Fibroblast of skin of right biceps (primary cell): ENCODE data around the gene PLEKHH3.
"Not testable (repeated sequence)": the region's sequence is repeated elsewhere in the genome, so short reads cannot be mapped to it uniquely, and the experiment has no call there.

Experiments used
- DNase-seq: peaks from one replicate; pipeline ENCODE4 v3.0.0-alpha.2; 2013

The PLEKHH3 gene

DNA sequence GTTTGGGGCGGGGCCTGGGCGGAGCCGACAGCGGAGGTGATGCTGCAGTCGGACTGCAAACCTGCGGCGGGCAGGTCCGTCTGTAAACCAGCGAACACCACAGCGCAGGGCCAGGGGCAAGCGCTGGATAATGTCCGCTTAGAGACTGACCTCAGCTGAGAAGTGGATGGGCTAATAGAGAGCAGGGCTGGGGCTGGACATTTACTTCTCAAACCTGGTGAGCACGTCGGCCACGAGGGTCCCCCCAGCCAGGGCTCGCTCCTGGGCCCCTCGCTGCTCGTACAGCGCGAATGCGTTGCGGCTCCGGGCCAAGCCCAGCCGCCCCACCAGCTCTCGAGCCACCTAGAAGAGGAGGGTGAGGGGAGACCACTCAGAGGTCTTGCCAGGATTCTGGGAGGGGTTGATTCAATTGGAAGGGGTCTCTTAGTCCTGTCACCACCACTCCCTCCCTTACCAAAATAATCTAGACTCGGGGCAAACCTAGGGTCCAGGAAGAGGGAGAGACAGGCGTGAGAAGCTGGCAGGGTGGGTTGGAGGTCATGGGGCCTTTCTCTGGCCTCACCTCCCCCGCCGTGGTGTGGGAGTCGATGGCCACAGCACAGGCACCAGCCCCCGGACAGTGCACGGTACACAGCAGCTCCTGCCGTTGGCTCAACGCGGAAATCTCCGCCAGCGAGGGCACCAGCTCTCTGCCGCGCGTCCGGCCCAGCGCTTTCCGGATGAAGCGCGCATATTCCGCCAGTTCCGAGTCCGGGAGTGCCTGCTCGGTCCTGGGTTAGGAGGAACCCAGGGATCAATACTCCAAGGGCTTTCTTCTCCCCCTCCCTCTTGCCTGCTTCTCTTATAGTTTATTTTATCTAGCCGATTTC is 5.8 kb downstream of the PLEKHH3 start:
- no peak for DNase-seq

DNA sequence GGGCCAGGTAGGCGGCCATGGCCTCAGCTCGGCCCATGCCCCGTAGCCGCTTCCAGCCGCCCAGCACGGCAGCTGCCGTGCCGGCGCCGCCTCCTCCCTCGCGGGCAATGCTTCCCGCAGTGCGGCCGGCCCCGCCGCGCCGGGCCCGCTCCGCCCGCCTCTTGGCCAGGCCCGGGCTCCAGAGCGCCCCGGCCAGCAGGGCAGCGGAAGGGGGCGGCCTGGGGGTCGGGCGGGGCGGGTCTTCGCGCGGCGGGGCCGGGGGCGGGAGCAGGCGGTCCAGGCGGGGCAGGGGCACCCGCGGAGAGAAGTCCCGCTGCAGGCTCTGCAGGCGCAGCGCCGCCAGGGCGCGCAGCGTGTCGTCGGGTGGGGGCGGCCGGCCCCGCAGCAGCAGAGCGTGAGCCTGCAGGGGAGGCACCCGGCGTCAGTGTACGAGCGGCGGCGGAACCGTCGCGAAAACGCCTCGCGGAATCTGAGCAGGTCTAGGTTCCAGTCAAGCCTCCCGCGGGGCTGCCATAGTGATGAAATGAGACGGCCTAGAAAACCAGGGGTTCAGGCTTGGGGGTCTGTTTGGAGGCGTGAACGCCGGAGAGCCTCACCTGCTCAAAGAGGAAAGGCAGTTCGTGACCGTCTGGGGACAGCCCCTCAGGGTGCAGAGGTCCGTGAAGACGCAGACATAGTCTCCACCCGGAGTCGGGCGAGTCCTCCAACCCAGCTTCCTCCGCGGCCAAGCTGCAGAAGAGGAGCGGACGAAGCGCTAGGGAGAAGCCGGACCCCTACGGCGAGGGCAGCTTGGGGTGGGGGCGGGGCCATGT is 6.6 kb downstream of the PLEKHH3 start:
- no peak for DNase-seq

DNA sequence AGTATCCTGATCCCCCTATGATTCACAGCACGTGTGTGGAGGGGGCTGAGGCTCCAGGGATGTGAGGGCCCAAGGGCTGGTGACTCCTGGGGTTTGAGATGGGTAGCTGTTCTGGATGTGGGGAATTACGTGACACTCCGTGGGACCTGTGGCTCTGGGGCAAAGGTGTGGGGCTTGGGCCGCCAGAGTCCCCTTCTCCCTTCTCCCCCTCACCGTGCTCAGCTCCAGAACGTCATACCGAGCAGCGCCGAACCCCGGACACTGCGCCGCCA is 7.2 kb downstream of the PLEKHH3 start:
- no peak for DNase-seq

- peak; percentile 58 for DNase-seq
These were observed 9.5 kb downstream of the PLEKHH3 start for GRCh38 chr17:42667088-42667951.

DNA sequence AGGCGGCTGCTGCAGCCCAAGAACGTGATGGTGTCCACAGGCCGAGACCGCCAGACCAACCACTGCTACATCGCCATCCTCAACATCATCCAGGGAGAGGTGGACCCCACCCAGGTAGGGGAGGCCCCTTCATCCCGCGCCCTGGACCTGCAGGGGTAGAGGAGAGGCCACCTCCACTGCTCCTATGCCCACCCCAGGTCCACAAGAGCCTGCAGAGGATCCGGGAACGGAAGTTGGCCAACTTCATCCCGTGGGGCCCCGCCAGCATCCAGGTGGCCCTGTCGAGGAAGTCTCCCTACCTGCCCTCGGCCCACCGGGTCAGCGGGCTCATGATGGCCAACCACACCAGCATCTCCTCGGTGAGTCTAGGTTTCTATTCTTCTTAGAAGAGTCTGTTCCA is 10.7 kb downstream of the PLEKHH3 start:
- not testable (repeated sequence) for DNase-seq

- no peak for DNase-seq
These were observed 11.2 kb downstream of the PLEKHH3 start for GRCh38 chr17:42665581-42666001.

DNA sequence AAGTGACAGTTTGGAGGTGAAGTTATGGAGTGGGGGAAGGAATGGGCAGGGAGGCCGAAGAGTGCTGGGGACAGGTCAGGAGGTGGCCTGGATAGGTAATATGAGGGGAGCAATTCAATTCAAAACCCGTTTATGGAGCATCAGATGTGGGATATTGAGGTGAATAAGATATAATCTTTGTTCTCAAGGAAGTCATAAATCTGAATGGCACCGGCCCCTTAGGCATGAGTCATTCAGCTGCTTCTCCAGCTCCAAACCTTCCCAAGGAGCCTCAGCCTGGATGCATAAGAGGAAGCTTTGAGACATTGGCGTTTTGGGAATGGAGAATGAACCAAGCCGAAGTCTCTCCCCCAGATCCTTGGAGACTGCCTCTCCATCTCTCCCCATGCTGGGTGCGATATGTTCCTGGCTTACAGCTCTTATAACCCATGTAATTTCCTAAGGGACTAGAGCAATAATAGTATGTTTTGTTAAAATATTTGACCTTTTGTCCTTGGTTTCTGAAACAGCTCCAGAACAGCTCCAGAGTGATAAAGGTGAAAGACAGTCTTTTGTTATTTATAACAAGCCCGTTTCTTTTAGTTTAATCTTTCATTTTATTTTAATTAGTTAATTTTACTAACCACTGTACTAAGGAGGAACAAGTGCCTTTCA is 16.0 kb downstream of the PLEKHH3 start:
- DNase-seq: peak; percentile 83

GRCh38 chr17:42659932-42660274 is 16.9 kb downstream of the PLEKHH3 start:
- not testable (repeated sequence) for DNase-seq

- peak; percentile 91 for DNase-seq
These were observed 17.5 kb downstream of the PLEKHH3 start, which contains the start of gene TUBG2 for GRCh38 chr17:42659079-42659931. Gene TUBG2, plus strand, starts transcription at chr17:42659284. Its CDS starts 220 bp downstream, at chr17:42659504.

DNA sequence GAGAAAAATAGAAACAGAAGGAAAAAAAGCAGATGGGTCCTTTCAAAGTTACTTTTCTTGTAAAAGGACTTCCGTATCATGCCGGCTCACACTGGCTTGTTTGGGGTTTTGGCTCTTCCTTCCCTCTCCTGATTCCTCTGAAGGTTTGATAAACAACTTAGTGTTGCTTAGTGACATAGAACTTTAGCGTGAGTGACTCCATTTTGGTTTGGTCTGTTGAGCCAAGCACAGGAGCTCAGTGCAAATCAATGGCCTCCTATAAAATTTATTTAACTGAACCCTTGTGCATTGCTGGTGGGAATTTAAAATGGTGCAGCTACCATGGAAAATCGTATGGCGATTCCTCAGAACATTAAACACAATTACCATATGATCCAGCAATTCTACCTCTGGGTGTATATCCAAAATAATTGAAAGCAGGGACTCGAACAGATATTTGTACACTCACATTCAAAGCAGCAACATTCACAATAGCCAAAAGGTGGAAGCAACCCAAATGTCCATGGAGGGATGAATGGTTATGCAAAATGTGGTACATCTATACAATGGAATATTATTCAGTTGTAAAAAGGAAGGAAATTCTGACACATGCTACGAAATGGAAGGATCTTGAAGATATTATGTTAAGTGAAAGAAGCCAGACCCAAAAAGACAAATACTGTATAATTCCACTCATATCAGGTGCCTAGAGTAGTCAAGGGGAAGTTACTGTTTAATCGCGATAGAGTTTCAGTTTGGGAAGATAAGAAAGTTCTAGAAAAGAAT is 18.8 kb downstream of the PLEKHH3 start:
- no peak for DNase-seq

- peak; percentile 81 for DNase-seq
These were observed 21.3 kb downstream of the PLEKHH3 start for GRCh38 chr17:42655528-42655927.

DNA sequence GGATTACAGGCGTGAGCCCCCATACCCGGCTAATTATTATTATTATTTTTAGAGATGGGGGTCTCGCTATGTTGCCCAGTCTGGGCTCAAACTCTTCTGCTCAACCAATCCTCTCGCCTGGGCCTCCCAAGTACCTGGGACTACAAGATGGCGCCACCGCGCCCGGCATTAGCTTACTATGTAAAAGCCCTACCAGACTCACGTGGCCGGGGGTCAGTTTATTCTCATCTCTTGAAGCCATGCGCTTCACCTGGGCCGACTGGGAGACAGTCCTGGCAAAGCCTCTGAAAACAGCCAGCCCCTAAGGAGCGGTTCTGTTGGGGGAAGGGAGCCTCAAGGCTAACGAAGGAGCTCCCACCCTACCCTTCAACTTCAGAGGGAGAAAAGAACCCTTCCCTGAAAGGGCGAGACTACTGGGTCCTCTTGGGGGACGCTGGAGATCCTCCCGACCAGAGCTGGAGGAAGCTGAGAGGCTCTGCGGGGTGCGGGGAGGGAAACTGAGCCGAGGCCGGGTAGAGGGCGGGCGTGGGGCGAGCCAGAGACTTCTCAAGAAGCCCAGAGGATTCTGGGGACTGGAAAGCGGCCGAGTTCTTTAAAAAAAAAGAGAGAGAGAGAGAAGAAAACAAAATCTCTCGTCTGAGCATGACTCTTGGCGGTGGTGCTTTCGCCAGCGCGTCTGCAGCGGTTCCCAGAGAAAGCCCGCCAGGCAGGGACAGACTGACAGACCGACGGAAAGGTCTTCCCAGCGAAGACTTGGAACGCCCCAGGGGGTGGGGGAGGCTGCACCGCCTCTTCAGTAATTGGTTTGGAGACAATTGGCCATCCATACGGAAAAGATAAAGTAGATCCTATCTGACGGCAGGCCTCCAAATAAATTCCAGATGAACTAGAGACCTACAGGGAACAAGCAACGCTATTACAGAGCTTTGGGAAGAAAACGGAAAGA is 23.3 kb downstream of the PLEKHH3 start:
- DNase-seq: peak; percentile 85

- no peak for DNase-seq
These were observed 25.4 kb downstream of the PLEKHH3 start for GRCh38 chr17:42651392-42651791.

DNA sequence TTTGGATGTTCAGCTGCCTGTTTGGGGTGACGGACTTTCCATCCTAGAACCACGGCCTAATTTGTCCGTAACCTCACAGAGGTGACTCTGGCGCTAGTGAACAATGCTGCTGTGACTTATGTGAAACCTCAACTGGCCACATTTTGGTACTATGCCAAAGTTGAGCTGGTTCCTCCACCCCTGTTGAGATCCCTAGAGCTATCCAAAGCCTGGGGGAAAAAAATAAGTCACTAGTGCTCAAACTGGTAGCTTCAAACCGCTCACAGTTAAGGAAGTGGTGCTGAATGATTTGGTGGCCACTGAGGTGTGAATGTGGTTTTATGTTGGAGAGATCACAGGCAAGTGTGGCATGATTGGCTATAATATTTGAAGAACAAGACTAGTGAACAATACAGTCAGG is 29.0 kb downstream of the PLEKHH3 start:
- DNase-seq: no peak

DNA sequence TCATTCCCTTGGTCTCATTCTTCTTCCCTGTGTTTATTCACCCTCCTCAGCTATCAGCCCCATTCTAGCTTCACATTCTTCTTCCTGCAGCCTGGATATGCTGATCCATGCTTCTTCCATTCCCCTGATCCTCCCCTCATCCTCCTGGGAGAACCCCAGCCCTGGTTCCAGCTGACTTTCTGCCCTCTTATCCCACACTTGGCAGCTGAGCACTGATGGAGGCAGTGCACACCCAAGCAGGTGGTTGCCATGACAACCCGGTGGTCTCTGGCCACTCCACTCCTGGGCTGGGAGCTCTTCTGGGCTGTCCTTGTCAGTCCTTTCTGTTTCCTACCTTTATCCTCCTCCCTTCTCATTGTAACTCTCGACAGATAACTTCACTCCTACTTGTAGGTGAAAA is 34.5 kb downstream of the PLEKHH3 start:
- no peak for DNase-seq

DNA sequence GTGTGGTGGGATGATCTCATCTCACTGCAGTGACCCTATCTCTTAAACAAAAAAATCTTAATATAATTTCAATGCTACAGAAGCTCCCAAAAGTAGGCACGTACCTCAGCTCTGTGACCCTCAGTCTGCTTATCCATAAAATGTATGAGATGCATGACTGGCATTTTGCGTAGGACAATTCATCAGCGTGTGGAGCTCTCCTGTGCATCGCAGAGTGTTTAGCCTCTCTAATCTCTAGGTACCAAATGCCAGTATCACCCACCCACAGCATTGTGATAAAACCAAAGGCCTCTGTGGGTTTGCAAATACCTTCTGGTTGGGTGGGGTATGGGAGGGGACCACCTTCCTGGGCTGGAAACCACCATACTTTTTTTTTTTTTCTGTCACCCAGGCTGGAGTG is 36.7 kb downstream of the PLEKHH3 start:
- DNase-seq: no peak

DNA sequence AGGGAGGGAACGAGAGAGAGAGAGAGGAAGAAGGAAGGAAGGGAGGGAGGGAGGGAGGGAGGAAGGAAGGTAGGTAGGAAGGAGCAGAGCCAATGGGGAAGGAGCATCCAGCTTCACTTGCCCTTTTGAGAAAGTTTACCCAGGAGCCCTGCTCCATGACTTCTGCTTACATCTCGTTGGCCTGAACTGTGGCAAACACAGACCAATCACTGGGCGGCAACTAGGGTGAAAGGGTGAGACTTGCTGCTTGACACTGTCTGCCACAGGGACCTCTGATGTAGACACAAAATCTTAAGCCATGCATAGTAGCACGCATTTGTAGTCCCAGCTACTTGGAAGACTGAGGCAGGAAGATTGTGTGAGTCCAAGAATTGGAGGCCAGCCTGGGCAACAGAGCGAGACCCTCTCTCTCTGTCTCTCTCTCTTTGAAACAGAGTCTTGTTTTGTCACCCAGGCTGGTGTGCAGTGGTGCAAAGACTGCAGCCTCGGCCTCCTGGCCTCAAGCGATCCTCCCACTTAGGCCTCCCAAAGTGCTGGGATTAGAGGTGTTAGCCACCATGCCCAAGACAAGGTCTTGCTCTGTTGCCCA is 37.2 kb downstream of the PLEKHH3 start:
- DNase-seq: no peak

DNA sequence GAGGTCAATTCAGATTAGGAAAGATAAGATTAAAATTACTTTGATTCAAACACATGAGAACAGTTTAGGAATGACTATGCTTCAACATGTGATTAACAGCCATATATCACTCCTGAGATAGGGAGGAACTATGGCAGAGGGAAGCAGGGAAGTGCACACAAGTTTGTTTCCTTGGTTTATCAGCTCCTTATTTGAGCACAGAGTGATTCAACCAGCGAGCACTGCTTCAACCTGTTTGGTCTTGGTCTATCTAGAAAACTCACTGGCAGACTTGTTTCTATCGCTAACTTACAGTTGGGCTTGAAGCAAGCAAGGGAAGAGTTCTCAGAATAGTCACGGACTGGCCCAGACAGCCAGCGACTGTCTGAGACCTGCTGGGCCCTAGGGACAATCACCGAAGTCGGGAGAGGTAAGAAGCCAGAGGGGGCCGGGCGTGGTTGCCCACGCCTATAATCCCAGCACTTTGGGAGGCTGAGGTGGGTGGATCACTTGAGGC is 43.8 kb downstream of the PLEKHH3 start:
- DNase-seq: no peak

DNA sequence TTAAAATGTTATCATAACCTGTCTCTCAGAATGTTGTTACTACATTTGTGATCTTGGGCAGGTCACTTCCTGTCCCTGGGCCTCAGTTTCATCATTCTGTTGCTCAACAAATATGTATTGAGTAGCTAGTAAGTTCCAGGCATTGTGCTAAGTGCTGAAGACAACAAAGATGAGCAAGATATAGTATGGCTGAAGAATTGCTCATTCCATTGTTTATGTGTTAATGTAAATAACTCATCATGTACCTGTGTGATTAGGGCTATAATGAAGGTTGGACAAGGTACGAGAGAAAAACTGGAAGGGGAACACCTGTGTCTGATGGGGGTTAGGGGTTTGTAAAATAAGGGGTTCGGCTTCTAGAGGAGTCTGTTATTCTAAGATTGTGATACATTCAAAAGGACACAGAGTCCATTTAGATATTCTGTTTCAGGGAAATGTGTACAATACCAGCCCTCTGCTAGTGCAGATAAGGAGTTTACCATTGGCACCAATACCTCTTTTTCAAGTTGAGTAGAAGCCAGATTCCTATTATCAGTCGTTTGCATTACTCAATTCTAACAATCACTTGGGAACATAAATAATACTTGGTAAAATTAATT is 47.3 kb downstream of the PLEKHH3 start:
- no peak for DNase-seq
